Lower leg skin (tissue), 4 donors: ENCODE measurements around the gene DKKL1. TPM values are rescaled to one million over a fixed set of nuclear protein-coding genes. Genes with fewer than 3 reads are reported as not detected.

Experiments used
- DNase-seq, 2 donors: peaks; one replicate each; pipeline ENCODE4 v3.0.0-alpha.2; 2019; ENCODE audit warnings: low spot score in 2 of 2
- H3K4me3 ChIP-seq: fragments of 200-600 bp; sonication (generic); 2 replicates; pipeline ENCODE4 v1.5.1; 2017; ENCODE audit warnings: mild to moderate bottlenecking, low read depth; ENCODE audit not compliant: poor library complexity, severe bottlenecking
- POLR2A ChIP-seq, 2 donors: fragments of 450-650 bp; IDR thresholded peaks; one replicate each; pipeline ENCODE4 v1.6.1; 2016 to 2017; ENCODE audit warnings: antibody characterized with exemption in 2 of 2, mild to moderate bottlenecking in 1 of 2, moderate library complexity in 1 of 2
- WGBS, 2 donors: methylation state at CpG; one replicate each; pipeline ENCODE4 v1.1.5; 2018; 5-methylcytosine and 5-hydroxymethylcytosine counted together
- intact Hi-C: fragments of 100-400 bp; cut with DNase I; formaldehyde crosslinking; loops from one replicate; pipeline ENCODE4 v1.15.0; 2023; ENCODE audit warnings: low total_unique reads
- total RNA-seq, 4 donors: library from RNA; depleted of rRNA; stranded (reverse); fragments of >200 nt; gene quantifications; one replicate each; pipeline ENCODE4 v1.1.0, GENCODE V29; 2016
- TF ChIP-seq, protein P1 (sequence below), 3 donors: fragments of 450-650 bp; IDR thresholded peaks; one replicate each; pipeline ENCODE4 v1.5.1; 2016; ENCODE audit warnings: antibody characterized with exemption in 3 of 3, mild to moderate bottlenecking in 3 of 3, moderate library complexity in 2 of 3

DKKL1 gene
- total RNA-seq, 4 donors from 2014 or later = 3.0 TPM; not detected in 3

GRCh38 chr19:49359851-49360820 lies 3.5 kb upstream of the DKKL1 start:
- WGBS, 2 donors = 69 to 78% methylated on average over 13 to 17 of the region's 17 CpGs
- no peak overlapping the region for H3K4me3 ChIP-seq
- intact Hi-C loops = no loop called here
- TF ChIP-seq, protein P1, sequence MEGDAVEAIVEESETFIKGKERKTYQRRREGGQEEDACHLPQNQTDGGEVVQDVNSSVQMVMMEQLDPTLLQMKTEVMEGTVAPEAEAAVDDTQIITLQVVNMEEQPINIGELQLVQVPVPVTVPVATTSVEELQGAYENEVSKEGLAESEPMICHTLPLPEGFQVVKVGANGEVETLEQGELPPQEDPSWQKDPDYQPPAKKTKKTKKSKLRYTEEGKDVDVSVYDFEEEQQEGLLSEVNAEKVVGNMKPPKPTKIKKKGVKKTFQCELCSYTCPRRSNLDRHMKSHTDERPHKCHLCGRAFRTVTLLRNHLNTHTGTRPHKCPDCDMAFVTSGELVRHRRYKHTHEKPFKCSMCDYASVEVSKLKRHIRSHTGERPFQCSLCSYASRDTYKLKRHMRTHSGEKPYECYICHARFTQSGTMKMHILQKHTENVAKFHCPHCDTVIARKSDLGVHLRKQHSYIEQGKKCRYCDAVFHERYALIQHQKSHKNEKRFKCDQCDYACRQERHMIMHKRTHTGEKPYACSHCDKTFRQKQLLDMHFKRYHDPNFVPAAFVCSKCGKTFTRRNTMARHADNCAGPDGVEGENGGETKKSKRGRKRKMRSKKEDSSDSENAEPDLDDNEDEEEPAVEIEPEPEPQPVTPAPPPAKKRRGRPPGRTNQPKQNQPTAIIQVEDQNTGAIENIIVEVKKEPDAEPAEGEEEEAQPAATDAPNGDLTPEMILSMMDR (IDR thresholded peaks at IDR 0.05) = no peak
- TF ChIP-seq POLR2A (IDR thresholded peaks at IDR 0.05) = no peak
- DNase-seq = no peak

GRCh38 chr19:49361438-49362047 lies 2.1 kb upstream of the DKKL1 start:
- intact Hi-C loops = no loop called here
- peak overlapping the region; percentile 40 for H3K4me3 ChIP-seq
- TF ChIP-seq, protein P1 (IDR thresholded peaks at IDR 0.05) = no peak
- TF ChIP-seq POLR2A (IDR thresholded peaks at IDR 0.05) = no peak
- DNase-seq = peak; percentile 55 to 95
- WGBS, 2 donors = 5 to 6% methylated on average over 25 to 26 of the region's 27 CpGs

DNA sequence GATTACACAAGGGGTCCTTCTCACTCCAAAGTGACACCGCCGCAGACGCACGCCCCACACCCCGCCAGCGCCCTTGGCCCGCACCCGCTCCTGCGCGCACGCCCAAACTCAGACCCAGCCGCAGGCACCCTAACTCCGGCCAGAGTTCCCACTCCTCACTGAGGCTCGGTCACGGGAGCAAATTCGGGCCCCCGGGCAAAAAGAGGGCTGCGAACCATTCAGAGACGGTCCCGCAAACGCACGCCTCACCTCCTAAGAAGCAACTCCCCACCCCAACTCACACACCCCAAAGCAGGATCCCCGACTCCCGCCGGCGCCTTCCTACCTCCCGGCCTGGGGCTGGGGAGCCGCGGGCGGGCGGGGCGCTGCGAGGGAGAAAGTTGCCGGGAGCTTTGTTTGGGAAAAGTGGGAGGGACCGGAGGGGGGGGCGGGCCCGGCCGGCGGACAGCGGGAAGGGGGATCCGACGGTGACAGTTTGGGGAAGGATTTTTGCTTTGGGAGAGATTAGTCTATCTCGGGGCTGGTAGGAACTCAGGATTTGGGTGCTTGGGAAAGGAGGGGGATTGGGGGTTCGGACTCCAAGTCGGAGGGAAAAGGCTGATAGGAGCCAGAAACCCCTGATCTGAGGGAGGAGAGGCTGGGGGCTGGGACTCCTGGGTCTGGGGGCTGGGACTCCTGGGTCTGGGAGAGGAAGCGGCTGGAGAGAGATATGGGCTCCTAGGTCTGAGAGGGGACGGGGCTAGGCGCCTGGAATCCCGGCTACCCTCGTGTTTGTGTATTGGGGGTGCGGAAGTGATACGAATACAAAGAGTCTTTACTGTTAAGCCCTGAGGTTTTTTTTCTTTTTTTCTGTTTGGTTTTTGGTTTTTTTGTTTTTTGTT lies 1.4 kb upstream of the DKKL1 start, which contains the start of gene TEAD2:
TEAD2 (minus strand) TSS at position 369 of the 881 bp plus-strand sequence. CDS start 2,341 bp downstream, outside the sequence.
- TF ChIP-seq POLR2A (IDR thresholded peaks at IDR 0.05) = no peak
- TF ChIP-seq, protein P1 (IDR thresholded peaks at IDR 0.05) = no peak
- peak in 1 of 2 donors; percentile 95 for DNase-seq

DNA sequence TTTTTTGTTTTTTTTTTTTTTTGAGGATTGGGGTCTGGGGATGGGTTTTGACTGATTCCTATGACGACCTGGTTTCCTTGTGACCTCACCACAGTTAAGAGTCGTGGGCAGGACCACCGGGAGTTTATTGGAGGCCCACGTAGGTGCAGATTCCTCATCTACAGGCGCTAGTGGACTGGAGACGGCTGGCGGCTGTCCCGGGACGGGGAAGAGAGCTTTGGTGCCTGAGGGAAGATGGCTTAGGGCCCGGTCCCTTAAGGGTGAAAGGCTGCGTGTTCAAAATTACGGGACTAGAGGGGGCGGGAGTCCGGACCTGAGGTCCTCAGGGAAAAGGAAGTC lies 779 bp upstream of the DKKL1 start:
- TF ChIP-seq POLR2A (IDR thresholded peaks at IDR 0.05) = no peak
- no peak overlapping the region for H3K4me3 ChIP-seq
- intact Hi-C loops = no loop called here
- DNase-seq = no peak
- 1 to 2% methylated on average over 14 of the region's 14 CpGs for WGBS, 2 donors

More for the DNA sequence above, 1.4 kb upstream of the DKKL1 start, which contains the start of gene TEAD2:
- intact Hi-C loops = no loop called here
- H3K4me3 ChIP-seq = peak within 1 kb of the TSS; percentile 40
- WGBS, 2 donors = 0 to 1% methylated on average over 41 to 52 of the region's 52 CpGs

DNA sequence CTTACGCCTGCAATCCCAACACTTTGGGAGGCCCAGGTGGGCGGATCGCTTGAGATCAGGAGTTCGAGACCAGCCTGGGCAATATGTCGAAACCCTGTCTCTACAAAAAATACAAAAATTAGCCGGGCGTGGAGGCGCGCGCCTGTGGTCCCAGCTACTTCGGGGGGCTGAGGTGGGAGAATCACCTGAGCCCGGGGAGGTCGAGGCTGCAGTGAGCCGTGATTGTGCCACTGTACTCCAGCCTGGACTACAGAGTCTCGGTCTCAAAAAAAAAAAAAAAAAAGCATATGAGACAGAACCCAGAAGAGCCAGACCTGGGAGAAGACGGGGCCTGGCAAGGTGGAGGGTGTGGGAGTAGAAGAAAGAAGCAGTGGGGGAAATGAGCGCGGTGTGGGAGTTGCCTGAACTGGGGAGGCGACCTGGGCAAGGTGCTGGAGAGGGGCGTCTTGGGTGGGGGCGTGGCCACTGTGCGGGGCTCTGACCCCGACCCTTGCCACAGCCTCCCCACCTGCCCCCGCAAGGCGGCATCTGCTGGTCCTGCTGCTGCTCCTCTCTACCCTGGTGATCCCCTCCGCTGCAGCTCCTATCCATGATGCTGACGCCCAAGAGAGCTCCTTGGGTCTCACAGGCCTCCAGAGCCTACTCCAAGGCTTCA lies 533 bp downstream of the DKKL1 start:
- 78% methylated on average over 27 of the region's 27 CpGs for WGBS, 2 donors
- intact Hi-C loops = no loop called here
- TF ChIP-seq POLR2A (IDR thresholded peaks at IDR 0.05) = no peak
- TF ChIP-seq, protein P1 (IDR thresholded peaks at IDR 0.05) = no peak
- no peak overlapping the region for H3K4me3 ChIP-seq
- DNase-seq = no peak
